Islet precursor cell (in vitro differentiated cells): ENCODE results near the gene MYRIP.

Experiments
- DNase-seq: peaks from one replicate; pipeline ENCODE4 v3.0.0-alpha.2; 2018

MYRIP gene

DNA sequence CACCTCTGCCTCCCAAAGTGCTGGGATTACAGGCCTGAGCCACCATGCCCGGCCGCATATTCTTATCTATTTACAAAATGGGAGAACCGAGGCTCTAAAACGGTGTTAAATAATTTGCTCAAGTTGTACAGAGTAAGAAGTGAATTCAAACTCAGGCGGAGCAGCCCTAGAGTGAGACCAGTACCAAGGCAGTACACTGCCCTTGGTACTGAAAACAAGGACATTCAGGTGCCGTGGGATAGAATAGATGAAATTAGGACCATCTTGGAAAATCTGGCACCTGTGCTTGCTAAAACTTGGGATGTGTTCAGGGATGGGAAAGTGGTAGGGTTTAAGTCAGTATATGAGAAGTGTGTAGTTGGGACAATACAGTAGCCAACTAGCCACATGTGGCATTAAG, 100.7 kb downstream of the MYRIP start:
- DNase-seq, result no peak

DNA sequence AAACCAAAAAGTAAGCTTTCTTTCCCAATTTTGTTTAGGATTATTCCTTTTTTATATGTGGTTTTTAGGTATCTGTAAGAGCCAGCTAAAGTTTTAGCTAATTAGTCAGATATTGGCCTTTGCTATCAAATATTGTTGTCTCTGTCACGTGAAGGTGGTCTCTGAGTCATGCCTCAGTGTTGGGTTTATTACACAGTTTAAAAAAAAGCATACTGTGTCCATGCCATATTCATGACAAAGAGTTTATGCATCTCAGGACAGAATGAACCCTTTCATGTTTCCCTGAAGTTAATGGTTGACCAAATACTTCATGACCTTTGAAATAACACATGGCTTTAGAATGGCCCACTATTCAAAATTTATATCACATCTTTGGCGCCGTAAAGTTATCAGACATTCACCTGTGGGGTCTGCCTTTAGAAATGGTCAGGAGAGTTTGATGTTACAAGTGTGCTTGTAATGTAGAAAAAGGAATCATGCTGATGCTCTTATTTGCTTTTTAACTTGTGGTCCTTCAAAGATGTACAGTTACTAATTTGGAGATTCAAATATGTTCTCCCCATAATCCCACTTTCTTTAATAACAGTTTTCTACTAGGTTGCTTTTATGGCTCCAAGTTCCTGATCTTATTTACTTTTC, 101.5 kb downstream of the MYRIP start:
- DNase-seq, result no peak

DNA sequence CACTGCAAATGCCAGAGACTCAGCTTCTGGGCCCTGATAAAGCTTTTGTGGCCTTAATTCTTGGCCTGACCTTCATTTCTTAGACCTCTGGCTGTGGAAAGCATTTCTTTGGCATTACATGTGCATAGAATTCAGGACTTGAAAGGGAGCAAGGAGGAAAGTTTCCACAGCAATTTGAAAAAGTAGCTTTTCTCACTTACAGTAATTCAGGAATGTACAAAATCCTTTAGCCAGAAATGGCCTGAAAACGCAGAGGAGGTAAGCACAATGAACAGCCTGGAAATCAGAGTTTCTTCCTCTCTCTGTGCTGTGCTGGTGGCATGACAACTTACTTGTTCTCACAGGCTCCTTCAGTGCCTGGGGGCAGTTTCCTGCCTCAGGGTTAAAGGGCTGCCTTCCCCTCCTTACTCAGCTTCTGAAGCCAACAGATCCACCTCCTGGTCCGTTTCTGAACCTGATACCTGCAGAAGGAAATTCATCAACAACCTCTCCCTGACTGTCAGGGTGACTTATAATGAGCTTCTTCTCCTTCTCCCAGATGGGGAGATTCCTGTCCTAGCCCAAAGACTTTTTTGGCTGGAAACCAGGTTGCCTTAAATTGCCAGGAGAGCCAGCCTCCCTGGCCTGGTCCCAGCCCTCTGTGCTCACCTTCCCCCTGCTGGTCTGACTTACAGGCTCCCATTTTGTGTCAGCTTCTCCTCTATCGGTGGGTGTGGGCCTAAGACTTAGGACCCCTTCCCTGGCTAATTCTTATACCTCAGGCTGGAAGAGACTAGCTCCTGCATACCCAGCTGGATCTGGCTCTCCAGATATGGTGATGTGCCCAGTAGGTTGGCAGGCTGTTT, 102.3 kb downstream of the MYRIP start:
- DNase-seq, result peak; percentile 78

DNA sequence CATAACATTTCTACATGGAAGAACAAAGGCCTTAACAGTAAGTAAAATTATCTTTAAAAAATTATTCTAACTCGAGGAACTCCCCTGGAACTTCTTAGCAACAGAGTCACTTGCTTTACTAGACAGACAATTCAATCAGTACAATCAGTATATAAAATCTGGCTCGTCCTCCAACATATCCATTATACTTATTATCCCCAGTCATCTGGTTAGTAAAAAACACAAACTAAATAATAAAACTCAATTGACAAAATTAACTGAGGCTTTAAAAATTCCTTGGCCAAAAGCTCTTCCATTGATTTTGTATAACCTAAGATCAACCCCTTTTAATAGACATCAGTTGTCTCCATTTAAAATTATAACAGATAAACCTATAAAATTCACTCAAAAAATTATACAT, 105.6 kb downstream of the MYRIP start:
- no peak for DNase-seq

DNA sequence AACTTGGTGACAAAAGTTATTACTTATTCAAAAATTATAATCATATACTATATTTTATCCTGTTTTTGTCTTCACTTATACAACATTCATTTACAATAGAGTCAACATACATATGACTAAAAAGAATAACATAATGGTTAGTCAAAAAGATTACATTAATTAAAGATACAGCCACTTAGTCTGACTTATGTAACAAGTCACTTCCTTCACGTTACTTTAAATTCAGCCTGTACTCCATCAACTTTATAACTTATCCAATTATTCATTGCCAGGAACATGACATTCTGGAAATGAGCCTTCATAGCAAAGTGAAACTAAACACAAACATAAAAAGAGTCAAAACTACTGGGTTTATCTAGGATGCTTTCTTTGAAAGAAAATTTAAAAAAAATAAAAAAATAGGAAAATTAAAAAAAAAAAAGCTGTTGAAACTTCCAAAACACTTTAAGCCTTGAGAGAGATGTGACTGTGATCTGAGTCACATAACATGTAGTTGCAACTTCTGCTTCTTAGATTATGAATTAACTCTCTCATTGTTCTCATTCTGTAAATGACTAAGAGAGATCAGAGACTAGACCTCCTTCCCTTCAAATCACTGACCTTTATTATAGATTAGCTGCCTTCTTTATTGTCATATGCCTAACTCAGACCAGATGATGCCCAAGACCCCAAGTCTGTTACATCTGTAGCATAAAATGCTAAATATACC, 107.8 kb downstream of the MYRIP start:
- DNase-seq, result no peak

DNA sequence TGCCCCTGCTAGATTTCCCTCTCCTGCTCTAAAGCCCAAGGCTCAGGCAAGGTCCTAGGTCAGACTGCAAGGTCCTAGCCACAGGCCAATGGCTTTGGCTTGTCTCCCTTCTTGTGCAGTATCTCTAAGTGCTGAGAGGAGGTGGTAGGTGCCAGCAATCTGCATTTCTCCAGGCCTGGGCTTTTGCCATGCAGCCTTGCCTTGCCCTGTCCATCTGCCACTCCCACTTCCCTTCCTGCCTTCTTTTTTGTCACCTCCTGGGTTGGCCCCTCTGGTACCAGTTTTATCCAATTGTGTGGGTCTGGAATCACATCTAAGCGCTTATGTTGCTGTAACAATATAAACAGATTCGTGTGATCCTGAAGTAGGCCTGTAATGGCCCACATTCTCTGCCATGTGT, 109.9 kb downstream of the MYRIP start:
- DNase-seq, result no peak

DNA sequence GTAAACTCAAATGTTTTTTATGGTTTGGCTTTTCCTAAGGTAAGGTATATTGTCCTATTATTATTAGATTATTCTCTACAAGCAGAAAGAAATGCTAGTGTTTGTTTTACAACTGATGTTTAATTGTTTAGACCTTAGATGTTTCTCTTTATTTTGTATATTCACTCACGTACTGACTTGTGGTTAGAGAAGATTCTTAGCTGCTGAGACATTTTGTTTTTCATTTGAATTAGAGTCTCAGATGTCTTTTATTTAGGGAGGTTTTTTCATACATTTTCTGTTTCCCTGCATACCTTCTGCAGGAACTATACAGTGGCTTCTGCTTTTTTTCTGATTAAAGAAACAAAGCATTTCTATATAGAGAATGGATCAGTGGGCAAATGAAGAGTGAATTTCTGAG, 110.9 kb downstream of the MYRIP start:
- DNase-seq, result no peak

DNA sequence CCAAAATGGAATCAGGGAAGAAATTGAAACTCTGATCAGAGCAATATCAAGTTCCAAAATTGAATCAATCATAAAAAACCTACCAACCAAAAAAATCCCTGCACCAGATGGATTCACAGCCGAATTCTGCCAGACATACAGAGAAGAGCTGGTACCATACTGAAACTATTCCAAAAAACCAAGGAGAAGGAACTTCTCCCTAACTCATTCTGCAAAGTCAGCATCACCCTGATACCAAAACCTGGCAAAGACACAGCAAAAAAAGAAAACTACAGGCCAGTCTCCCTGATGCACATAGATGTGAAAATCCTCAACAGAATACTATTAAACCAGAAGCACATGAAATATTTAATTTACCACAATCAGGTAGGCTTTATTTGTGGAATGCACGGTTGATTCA, 118.1 kb downstream of the MYRIP start:
- no peak for DNase-seq

DNA sequence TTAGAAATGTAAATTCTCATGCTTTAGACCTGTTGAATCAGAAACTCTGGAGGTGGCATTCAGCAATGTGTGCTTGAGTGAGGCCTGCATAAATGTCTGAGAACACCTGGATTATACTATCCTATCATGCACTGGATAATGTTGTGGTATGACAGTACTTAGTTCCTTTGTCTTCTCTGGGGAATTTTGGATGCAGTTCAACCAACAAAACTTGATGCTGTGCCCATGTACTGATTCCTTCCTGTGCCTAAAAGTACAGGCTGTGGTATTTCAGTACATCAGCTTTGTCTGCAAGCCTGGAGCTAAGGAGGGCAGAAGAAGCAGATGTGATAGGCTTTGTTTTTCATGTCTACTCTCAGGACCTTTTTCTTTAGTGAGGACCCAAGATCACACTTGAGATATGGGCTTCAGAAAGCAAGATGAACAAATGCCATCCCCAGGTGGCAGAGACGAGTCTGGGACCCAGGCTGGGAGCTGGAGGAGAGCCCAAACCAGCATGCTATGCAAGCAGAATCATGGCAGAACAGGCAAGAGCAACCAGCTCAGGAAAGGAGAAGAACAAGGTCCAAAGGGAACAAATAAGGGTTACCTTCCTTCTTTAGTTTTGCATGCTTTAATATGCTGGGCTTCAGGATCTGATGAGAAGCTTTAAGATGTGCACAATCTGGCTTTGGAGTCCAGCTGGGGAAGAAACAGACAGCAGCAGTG, 124.7 kb downstream of the MYRIP start:
- DNase-seq, result no peak

DNA sequence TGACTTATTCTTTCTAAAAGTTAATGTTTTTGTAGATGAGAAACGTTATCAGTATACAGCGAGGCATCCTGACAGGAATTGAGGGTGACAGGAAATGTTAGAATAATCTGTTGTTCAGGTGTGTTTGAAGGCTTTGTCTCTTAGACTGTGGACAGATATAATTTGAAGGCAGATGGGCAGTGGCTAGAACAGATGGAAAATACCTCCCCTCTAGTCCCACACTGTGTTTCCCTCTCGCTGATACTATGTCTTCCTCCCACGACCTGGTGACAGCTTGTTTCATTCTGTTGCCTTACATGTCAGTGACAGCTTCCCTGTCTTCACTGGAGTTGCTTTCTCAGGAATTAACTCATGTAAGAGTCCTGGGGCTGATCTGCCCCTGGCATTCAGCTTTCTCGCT, 125.3 kb downstream of the MYRIP start:
- no peak for DNase-seq

DNA sequence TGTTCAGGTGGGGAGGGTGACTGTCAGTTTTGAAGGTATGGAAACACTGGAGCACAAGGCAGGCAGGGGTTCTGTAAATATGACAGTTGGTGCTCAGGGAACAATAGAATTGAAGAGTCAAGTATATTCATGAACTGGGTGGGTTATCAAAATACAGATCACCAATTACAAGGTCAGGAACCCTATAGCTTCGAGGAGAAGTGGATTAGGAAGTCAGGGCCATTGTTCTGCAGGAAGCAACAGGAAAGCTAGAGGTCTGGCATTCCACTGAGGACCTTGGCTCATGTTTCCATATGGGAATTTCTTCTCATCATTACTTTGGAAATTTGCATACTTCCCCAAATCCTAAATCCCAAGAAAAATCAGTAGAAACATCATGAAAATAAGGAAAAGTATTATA, 125.9 kb downstream of the MYRIP start:
- DNase-seq, result no peak

DNA sequence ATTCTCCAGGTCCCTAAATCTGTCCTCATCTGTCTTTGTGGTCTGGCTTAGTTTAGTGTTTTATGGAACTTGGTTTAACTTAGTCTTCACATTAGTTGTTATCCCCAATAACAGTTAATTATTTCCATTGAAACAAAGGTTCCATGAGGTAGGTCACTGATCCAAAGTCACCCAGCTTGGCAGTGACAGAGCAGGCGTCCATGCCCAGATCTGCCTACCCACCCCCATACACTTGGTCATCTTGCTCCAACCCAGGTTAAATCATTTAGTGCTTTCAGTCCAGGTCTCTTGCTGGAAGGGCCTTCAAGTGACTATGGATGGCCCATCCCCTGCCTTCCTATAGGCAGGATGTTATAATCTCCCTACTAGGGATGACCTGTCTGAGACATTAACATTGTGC, 127.4 kb downstream of the MYRIP start:
- no peak for DNase-seq

DNA sequence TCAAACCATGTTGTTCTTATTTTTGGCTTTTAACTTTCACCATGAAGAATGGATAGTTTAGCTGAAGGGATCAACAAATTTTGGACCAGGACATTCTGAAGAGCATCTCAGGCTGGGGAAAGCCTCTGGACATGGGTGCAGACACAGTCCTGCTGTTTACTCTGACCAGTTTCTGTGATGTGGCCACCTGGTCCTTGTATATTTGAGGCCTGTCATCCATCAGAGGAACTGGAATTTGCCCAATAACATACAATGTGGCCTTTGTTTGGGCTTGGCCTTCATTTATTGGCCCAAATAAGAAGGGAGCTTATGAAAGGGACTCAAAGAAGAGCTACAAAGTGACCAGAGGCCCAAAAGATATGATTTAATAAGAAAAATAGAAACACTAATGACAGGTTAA, 127.9 kb downstream of the MYRIP start:
- DNase-seq, result no peak

DNA sequence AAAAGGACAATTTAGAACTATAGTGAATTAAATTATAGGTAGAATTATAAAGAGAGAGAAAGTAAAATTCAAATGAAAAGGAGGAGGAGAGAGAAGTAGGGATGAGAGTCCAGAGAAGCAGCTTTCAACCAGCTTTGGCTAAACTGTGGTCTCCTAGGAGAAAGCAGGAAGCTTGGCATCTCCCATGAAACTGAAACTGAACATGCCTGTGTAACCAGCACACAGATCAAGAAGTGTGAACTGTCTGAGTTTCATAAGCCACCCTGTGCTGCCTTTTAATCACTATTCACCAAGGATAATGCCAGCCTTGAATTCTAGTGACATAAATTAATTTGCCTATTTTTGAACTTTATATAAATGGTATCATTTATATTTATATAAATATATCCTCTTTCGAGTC, 128.5 kb downstream of the MYRIP start:
- no peak for DNase-seq

DNA sequence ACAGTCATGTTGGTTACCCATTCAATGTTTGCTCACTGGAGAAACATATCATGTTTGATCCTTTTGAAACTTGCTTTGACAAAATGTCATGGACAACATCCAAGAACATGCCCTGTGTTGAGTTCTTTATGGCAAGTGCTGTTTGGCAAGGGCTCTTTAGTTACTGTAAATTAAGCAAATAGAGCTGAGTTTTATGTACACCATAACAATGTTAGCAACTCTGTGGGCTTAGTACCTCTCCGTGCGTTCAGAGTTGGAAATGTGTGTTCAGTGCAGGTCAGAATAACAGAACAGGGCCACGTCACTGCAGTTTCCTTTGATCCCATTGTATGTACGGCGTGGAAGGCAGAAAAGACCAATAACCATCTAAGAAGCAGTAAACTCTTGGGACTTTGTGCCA, 132.5 kb downstream of the MYRIP start:
- no peak for DNase-seq

DNA sequence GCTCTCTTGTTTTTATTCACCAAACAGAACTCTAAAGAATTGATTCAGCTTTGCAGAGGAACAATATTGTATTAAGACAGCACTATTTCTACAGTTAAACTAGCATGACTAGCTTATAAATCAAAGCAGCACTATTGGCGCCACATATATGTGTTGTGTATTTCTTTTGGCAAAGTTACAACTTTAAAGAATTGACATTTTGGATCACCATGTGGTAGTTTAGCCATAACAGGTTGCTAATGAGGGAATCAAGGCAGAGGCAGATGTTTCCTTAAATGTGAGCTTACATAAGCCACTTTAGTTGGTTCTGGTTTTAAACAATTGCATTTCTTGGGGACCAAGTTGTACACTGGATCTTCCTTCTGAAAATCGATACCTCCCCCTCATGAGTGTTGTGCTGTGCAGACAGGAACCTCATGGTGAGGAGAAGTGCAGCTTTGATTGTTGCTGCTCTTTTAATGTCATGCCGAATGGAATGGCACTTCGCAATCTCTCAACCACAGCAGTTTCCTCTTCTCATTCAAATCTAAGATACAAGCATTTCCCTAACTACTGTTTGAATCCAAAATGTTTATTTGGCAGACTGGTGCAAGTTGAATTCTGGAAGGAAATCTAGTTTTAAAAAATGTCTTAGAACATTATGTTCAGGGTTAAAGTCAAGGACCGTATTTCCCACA, 151.2 kb downstream of the MYRIP start:
- no peak for DNase-seq

DNA sequence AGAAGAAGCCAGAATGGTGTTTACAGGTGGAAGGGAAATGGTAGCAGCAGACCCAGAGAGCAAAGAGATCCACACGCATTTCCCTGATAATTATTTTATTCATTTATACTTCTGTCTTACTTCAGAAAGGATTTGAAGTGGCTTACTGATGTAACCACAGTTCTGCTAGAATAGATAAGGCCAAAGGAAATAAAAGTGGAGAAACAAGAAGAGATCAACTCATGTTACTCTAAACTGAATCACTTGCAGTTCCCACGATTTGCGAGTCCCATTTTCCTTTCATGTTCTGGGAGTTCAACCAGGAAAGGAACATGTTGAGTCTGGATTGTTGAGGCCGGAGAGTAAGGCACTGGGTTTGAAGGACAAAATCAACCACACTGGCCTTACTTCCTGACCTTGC, 151.8 kb downstream of the MYRIP start:
- DNase-seq, result no peak

DNA sequence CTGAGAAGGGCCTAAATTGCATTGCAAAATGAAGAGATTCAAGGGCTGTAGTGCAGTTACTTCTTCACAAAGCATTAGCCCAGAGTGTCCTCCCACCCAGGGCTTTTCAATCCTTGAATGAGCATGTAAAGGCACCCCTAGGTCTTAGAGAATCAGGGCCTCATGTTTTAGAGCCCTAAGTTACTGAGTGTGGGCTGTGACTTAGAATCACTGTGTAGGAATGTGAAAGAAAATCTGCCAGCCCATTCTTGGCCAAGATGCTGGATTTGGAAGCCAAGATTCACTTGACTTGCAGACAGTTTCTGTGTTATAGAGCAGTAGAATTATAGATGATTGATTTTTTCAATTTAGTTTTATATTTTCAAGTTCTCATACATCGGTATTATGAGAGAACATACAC, 153.2 kb downstream of the MYRIP start:
- DNase-seq, result no peak

DNA sequence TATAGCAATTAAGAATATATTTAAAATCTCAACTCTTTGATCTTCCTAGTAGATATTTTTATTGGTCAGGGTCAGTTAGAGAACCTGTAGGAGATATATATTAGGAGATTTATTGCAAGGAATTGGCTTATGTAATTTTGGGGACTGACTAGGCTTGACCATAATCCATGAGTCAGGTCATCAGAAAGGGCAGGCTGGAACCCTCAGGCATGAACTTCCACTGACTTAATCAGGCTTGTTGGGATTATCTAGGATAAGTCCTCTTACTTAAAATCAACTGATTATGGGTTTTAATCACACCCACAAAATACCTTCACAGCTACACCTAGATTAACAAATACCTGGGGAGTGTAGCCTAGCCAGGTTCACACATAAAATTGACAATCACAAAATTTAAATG, 156.1 kb downstream of the MYRIP start:
- no peak for DNase-seq

DNA sequence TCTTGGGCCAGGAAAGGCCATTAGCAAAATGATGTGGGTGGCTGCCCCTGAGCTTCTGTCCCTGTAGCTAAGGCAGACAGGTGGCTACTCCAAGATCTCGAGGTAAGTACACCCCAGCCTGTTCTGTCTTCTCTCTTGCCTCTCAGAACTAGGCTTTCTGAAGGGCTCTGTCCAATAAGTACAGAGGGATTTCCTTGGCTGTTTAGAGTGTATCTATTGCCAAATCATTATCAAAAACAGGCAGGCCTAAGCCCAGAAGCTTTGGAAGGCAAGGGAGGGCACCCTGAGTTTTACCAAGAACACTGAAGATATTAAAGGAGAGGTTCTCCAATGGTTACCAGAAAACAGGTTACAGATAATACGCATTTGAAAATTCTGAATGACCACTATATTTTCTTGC, 156.6 kb downstream of the MYRIP start:
- DNase-seq, result no peak

DNA sequence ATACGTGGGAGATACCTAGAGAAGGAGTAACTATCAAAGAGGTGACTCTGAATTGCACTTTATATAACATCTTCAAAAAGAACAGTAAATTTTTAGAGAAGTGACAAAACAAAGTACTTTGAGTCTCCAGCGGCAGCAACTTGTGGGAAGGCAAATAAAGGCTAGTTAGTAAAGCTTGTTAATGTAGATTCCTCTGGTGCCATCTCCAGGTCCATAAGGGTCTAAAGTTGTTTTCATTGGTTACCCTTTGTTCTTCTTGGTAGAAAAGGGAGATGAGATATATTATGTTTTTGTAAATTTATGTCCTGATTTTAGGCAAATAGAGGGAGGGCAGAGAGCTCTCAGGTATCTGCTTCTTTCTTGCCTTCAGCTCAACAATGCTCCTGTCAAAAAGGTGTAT, 161.6 kb downstream of the MYRIP start:
- DNase-seq, result no peak

DNA sequence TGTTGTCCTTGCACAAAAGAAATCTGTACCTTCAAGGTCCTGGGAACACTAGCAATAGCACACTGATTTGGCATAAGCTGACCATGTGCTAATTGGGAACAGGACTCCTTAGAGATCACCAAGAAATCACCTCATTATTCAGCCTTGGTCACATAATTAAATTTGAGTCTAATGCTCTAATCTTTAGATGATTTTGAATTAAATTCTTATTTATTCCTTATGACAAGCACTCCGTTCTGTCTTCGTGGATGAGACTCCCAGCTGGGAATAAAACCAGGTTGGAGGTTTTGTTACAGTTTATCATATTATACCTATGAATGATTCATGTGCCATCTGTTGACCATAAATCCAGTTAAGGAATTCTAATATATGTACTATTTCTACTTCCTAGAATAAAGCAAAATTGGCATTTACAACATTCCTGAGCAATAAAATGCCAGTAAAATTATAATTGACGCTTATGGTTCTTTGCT, 162.2 kb downstream of the MYRIP start:
- no peak for DNase-seq

DNA sequence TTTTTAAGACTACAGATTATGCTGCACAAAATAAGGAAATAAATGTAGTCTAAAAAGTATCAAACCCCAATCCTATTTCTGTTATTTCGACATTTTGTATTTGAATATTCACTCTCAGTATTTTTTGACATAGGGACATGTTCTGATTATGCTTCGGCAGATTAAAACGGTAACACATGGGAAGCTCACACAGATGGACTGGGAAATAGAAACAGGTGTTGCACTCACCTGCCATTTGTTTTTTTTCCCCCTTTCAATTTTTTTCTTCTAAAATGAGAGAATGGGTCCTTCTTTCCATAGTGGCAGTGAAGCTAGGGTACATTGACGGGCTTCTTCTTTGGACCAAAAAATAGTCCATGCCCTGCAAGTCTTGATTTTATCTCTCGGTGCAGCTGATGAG, 163.1 kb downstream of the MYRIP start:
- DNase-seq, result no peak
